ENCODE measurements around the gene SORCS2.

Gene SORCS2

GRCh38 chr4:7739077-7739917 lies 547.0 kb downstream of the SORCS2 start:
- no peak overlapping the region for H3K27ac Mint-ChIP-seq
- no peaks in the 10 kb centered on the region for H3K9me3 Mint-ChIP-seq
- peaks cover 2% of the 10 kb centered on the region for H3K4me1 Mint-ChIP-seq (ENCODE audit: low read depth)
- H3K4me3 Mint-ChIP-seq, result no peak overlapping the region
- no peak for DNase-seq
- no peaks in the 10 kb centered on the region for H3K27me3 Mint-ChIP-seq
- H3K36me3 Mint-ChIP-seq (ENCODE audit: low read depth), result no peaks in the 10 kb centered on the region

DNA sequence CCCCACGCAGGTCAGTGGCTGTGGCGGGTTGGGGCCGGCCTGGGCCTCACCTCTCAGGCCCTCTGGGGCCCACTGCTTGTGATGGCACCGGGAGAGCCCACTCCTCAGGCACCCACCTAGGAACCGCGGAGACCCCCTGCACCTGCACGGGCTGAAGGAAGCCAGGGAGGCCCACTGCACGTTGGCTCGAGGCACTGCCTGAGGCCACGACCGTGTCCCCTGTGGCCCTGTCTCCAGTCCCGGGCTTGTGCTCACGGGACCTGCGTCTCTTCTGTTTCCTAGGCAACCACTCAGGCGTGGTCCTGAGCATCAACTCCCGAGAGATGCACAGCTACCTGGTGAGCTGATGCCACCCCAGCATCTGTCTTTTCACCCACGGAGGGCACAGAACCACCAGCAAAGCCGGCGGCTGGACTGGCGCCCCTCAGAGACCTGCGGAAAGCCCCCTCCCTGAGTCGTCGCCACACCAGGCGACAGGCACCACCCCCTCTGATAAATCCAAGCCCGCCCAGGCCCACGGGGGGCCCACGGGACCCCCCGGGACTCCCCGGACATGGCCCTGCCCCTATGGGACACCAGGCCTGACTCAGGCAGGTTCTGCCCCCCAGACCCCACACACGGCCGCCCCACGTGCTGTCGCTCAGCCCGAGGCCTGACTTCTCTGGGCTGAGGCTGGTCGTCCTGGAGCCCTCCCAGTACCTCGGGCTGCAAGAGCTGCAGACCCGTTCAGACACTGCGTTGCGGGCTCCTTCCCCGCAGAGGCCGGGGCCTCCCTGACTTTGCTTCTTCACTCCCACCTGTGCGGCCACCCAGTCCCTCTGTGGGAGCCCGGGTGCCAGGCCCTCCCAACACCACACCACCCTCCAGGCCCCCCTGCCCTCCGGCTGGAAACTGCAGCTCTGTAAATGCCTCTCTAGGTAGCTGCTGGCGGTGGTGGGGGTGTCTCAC lies 547.9 kb downstream of the SORCS2 start:
- Mint-ChIP-seq H3K4me1 (ENCODE audit: low read depth) (peaks cover 2% of the 10 kb centered on the region), H3K27me3 (no peaks in the 10 kb centered on the region), H3K4me3 (no peak overlapping the region), H3K9me3 (no peaks in the 10 kb centered on the region), H3K36me3 (ENCODE audit: low read depth) (no peaks in the 10 kb centered on the region), H3K27ac (no peak overlapping the region)
- no peak for DNase-seq

- Mint-ChIP-seq H3K27ac (no peak overlapping the region), H3K4me3 (no peak overlapping the region), H3K9me3 (no peaks in the 10 kb centered on the region), H3K36me3 (ENCODE audit: low read depth) (no peaks in the 10 kb centered on the region), H3K27me3 (no peaks in the 10 kb centered on the region), H3K4me1 (ENCODE audit: low read depth) (peaks cover 2% of the 10 kb centered on the region)
- no peak for DNase-seq
These were observed 548.7 kb downstream of the SORCS2 start for GRCh38 chr4:7740866-7741525.

- Mint-ChIP-seq H3K36me3 (ENCODE audit: low read depth) (no peaks in the 10 kb centered on the region), H3K27ac (no peak overlapping the region), H3K4me1 (ENCODE audit: low read depth) (peaks cover 2% of the 10 kb centered on the region), H3K4me3 (no peak overlapping the region), H3K27me3 (no peaks in the 10 kb centered on the region), H3K9me3 (no peaks in the 10 kb centered on the region)
- no peak for DNase-seq
These were observed 549.8 kb downstream of the SORCS2 start for GRCh38 chr4:7741946-7742806.

- peaks cover 2% of the 10 kb centered on the region for H3K4me1 Mint-ChIP-seq (ENCODE audit: low read depth)
- no peaks in the 10 kb centered on the region for H3K36me3 Mint-ChIP-seq (ENCODE audit: low read depth)
- no peaks in the 10 kb centered on the region for H3K27me3 Mint-ChIP-seq
- H3K27ac Mint-ChIP-seq, result no peak overlapping the region
- no peak overlapping the region for H3K4me3 Mint-ChIP-seq
- H3K9me3 Mint-ChIP-seq, result no peaks in the 10 kb centered on the region
- no peak for DNase-seq
These were observed 550.5 kb downstream of the SORCS2 start for GRCh38 chr4:7742807-7743280.

GRCh38 chr4:7744142-7744804 lies 551.9 kb downstream of the SORCS2 start:
- H3K9me3 Mint-ChIP-seq, result no peaks in the 10 kb centered on the region
- DNase-seq, result no peak
- H3K27ac Mint-ChIP-seq, result no peak overlapping the region
- no peaks in the 10 kb centered on the region for H3K27me3 Mint-ChIP-seq
- H3K4me3 Mint-ChIP-seq, result no peak overlapping the region
- no peaks in the 10 kb centered on the region for H3K36me3 Mint-ChIP-seq (ENCODE audit: low read depth)
- peaks cover 7% of the 10 kb centered on the region for H3K4me1 Mint-ChIP-seq (ENCODE audit: low read depth)

GRCh38 chr4:7745301-7745885 lies 553.1 kb downstream of the SORCS2 start:
- Mint-ChIP-seq H3K27ac (no peak overlapping the region), H3K4me3 (no peak overlapping the region), H3K36me3 (ENCODE audit: low read depth) (no peaks in the 10 kb centered on the region), H3K27me3 (no peaks in the 10 kb centered on the region), H3K4me1 (ENCODE audit: low read depth) (peaks cover 18% of the 10 kb centered on the region), H3K9me3 (no peaks in the 10 kb centered on the region)
- no peak for DNase-seq

- H3K4me3 Mint-ChIP-seq, result no peak overlapping the region
- H3K9me3 Mint-ChIP-seq, result no peaks in the 10 kb centered on the region
- no peak overlapping the region for H3K27ac Mint-ChIP-seq
- DNase-seq, result no peak
- no peaks in the 10 kb centered on the region for H3K27me3 Mint-ChIP-seq
- peaks cover 29% of the 10 kb centered on the region for H3K4me1 Mint-ChIP-seq (ENCODE audit: low read depth)
- no peaks in the 10 kb centered on the region for H3K36me3 Mint-ChIP-seq (ENCODE audit: low read depth)
These were observed 554.2 kb downstream of the SORCS2 start for GRCh38 chr4:7746351-7747061.

DNA sequence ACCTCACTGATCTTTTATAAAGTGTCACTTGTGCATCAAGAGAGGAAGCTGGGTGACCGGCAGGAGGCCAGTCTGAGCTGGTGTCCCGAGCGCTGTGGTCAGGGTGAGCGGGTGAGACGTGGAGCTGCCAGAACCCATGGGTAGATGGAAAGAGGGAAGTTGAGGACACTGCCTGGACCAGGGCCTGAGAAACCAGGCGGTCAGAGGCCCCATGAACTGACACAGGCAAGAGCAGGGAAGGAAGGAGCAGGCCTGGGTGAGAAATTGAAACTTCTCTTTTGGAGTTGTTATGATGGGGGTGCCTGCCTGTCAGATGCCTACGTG lies 554.7 kb downstream of the SORCS2 start:
- no peaks in the 10 kb centered on the region for H3K9me3 Mint-ChIP-seq
- no peaks in the 10 kb centered on the region for H3K27me3 Mint-ChIP-seq
- no peak for DNase-seq
- peaks cover 30% of the 10 kb centered on the region for H3K4me1 Mint-ChIP-seq (ENCODE audit: low read depth)
- no peak overlapping the region for H3K4me3 Mint-ChIP-seq
- H3K36me3 Mint-ChIP-seq (ENCODE audit: low read depth), result no peaks in the 10 kb centered on the region
- H3K27ac Mint-ChIP-seq, result no peak overlapping the region

GRCh38 chr4:7747566-7747965 lies 555.2 kb downstream of the SORCS2 start:
- no peaks in the 10 kb centered on the region for H3K36me3 Mint-ChIP-seq (ENCODE audit: low read depth)
- H3K4me3 Mint-ChIP-seq, result no peak overlapping the region
- no peaks in the 10 kb centered on the region for H3K27me3 Mint-ChIP-seq
- H3K27ac Mint-ChIP-seq, result no peak overlapping the region
- peaks cover 30% of the 10 kb centered on the region for H3K4me1 Mint-ChIP-seq (ENCODE audit: low read depth)
- no peaks in the 10 kb centered on the region for H3K9me3 Mint-ChIP-seq
- no peak for DNase-seq

DNA sequence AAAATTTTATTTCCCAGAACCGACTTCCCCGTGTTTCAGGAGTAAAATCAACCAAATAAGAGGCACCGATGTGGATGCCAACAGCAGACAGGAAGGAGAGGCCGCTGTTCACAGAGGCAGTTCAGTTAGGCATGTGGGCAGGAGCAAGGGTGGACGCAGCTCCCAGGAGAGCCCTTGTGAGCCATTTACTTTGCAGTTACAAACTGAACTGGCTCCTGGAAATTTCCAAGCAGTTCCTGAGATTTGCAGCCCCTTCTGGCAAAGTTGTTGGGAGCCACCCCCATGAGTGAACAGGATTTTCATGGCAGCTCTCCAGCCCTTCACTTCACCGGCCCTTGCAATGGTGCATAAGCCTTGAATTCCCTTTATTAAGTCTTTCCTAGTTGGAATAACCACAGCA lies 558.2 kb downstream of the SORCS2 start:
- DNase-seq, result no peak
- H3K27ac Mint-ChIP-seq, result peak overlapping the region; percentile 94
- H3K27me3 Mint-ChIP-seq, result no peaks in the 10 kb centered on the region
- H3K36me3 Mint-ChIP-seq (ENCODE audit: low read depth), result no peaks in the 10 kb centered on the region
- no peak overlapping the region for H3K4me3 Mint-ChIP-seq
- H3K9me3 Mint-ChIP-seq, result no peaks in the 10 kb centered on the region
- H3K4me1 Mint-ChIP-seq (ENCODE audit: low read depth), result peaks cover 27% of the 10 kb centered on the region

GRCh38 chr4:7750972-7751371 lies 558.6 kb downstream of the SORCS2 start:
- H3K36me3 Mint-ChIP-seq (ENCODE audit: low read depth), result no peaks in the 10 kb centered on the region
- no peak for DNase-seq
- no peaks in the 10 kb centered on the region for H3K9me3 Mint-ChIP-seq
- no peak overlapping the region for H3K4me3 Mint-ChIP-seq
- H3K27me3 Mint-ChIP-seq, result no peaks in the 10 kb centered on the region
- H3K27ac Mint-ChIP-seq, result no peak overlapping the region
- H3K4me1 Mint-ChIP-seq (ENCODE audit: low read depth), result peaks cover 27% of the 10 kb centered on the region

- Mint-ChIP-seq H3K4me1 (ENCODE audit: low read depth) (peaks cover 35% of the 10 kb centered on the region), H3K27me3 (no peaks in the 10 kb centered on the region), H3K36me3 (ENCODE audit: low read depth) (no peaks in the 10 kb centered on the region), H3K9me3 (no peaks in the 10 kb centered on the region), H3K27ac (no peak overlapping the region), H3K4me3 (no peak overlapping the region)
- no peak for DNase-seq
These were observed 560.3 kb downstream of the SORCS2 start for GRCh38 chr4:7752649-7753048.
